ENCODE measurements around the gene PTGER2. TPM values are rescaled to one million over a fixed set of nuclear protein-coding genes. Genes with fewer than 3 reads are reported as not detected.
A peak's percentile ranks its signal among the peaks of the same experiment; 100 is the strongest.

The PTGER2 gene
- total and polyA plus RNA-seq, 9 donors: 0.64 to 3.4 (median 1.3) TPM

DNA sequence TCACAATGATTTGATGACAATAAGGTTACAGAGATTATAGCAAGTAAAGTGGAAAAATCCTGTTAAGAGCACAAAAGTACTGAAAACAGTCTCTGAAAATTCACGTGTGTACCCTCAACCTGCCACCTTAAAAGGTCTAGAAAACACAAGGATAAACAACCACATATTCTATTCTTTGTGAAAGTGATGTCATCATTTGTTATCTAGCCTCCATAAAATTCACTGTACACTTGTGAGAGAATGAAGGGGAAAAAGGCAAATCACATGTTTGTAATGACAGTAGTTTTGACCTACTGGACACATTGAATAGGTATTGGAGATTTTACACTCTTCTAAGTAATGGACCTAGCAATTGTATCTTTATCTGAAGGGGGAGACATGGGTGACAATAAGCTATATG lies 42.6 kb upstream of the PTGER2 start:
- WGBS (ENCODE audit: insufficient coverage): no CpG with 5 or more reads among the region's 1 CpG
- H3K9me3 ChIP-seq (replicated peaks; ENCODE audit: control insufficient read depth, low read depth, low read length): no peaks in the 10 kb centered on the region

DNA sequence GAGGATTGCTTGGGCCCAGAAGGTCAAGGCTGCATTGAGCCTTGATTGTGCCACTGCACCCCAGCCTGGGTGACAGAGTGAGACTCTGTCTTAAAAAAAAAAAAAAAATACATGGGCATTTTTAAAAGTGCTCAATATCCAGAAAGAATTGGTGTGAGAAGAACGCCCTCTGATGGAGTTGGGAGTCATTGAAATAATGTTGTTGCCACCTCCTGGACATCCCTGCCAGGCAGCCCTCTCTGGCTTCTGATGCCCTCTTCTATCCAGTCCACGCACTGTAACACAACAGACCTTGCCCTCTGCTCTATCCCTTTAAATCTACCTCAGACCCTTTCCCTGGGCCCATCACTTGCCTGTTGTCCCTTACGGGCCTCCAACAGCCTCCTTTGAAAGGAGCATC lies 41.7 kb upstream of the PTGER2 start:
- Histone ChIP-seq H3K4me3 (ENCODE audit: low read length) (no peak overlapping the region), H3K27ac (ENCODE audit: low read length) (no peak overlapping the region), H3K4me1 (ENCODE audit: control insufficient read depth, insufficient read depth, low read length) (peaks cover 16% of the 10 kb centered on the region), H3K36me3 (ENCODE audit: control insufficient read depth, insufficient read depth, low read length) (no peaks in the 10 kb centered on the region), H3K27me3 (ENCODE audit: control insufficient read depth, insufficient read depth, low read length) (peaks cover 31% of the 10 kb centered on the region), H3K9me3 (replicated peaks; ENCODE audit: control insufficient read depth, low read depth, low read length) (no peaks in the 10 kb centered on the region)
- DNase-seq: no peak
- WGBS (ENCODE audit: insufficient coverage): 100% methylated on average over 1 of the region's 3 CpGs

More for the DNA sequence above, 42.6 kb upstream of the PTGER2 start:
- Histone ChIP-seq H3K27me3 (ENCODE audit: control insufficient read depth, insufficient read depth, low read length) (peaks cover 39% of the 10 kb centered on the region), H3K27ac (ENCODE audit: low read length) (no peak overlapping the region), H3K36me3 (ENCODE audit: control insufficient read depth, insufficient read depth, low read length) (no peaks in the 10 kb centered on the region), H3K4me3 (ENCODE audit: low read length) (no peak overlapping the region), H3K4me1 (ENCODE audit: control insufficient read depth, insufficient read depth, low read length) (peaks cover 19% of the 10 kb centered on the region)
- DNase-seq: no peak

GRCh38 chr14:52275372-52275771 lies 38.7 kb upstream of the PTGER2 start:
- no CpG with 5 or more reads among the region's 3 CpGs for WGBS (ENCODE audit: insufficient coverage)
- H3K27ac ChIP-seq (ENCODE audit: low read length): no peak overlapping the region
- H3K4me3 ChIP-seq (ENCODE audit: low read length): no peak overlapping the region
- H3K4me1 ChIP-seq (ENCODE audit: control insufficient read depth, insufficient read depth, low read length): no peaks in the 10 kb centered on the region
- H3K36me3 ChIP-seq (ENCODE audit: control insufficient read depth, insufficient read depth, low read length): no peaks in the 10 kb centered on the region
- H3K9me3 ChIP-seq (replicated peaks; ENCODE audit: control insufficient read depth, low read depth, low read length): no peaks in the 10 kb centered on the region
- H3K27me3 ChIP-seq (ENCODE audit: control insufficient read depth, insufficient read depth, low read length): peaks cover 9% of the 10 kb centered on the region
- DNase-seq: no peak

DNA sequence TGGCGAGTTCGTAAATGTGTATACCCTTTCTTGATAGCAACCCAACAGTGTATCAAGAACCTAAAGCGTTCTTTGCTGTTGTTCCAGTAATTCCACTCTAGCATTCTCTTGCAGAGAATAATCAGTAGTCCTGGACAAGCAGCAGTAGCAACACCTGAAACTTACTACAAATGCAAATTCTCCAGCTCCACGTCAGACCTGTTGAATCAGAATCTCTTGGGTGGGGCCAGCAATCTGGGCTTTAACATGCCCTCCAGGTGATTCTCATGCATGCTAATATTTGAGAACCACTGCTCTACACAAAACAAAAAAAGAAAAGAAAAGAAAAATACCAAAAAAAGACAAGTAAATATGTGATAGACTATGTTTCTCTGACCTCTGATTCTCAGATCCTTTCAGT lies 36.6 kb upstream of the PTGER2 start:
- no peaks in the 10 kb centered on the region for H3K4me1 ChIP-seq (ENCODE audit: control insufficient read depth, insufficient read depth, low read length)
- no peaks in the 10 kb centered on the region for H3K36me3 ChIP-seq (ENCODE audit: control insufficient read depth, insufficient read depth, low read length)
- H3K27ac ChIP-seq (ENCODE audit: low read length): no peak overlapping the region
- no peaks in the 10 kb centered on the region for H3K9me3 ChIP-seq (replicated peaks; ENCODE audit: control insufficient read depth, low read depth, low read length)
- no peak overlapping the region for H3K4me3 ChIP-seq (ENCODE audit: low read length)
- DNase-seq: no peak
- WGBS (ENCODE audit: insufficient coverage): 70% methylated on average over 3 of the region's 4 CpGs
- peaks cover 7% of the 10 kb centered on the region for H3K27me3 ChIP-seq (ENCODE audit: control insufficient read depth, insufficient read depth, low read length)

DNA sequence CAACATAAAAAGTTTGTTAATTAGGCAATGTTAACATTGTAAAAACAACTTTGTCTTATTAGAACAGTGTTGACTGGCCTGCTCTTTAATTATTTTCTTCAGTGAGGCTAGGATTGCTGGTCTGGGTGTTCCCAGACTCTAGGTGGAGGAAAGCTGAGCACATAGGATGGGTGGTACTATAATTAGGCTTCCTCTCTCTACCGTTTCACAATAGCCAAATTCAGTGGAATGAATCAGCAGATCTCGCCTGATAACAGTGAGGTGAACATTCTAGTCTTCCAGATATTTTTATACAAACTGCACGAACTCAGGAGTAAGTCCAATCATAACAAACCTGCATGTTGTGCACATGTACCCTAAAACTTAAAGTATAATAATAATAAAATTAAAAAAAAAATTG lies 34.7 kb upstream of the PTGER2 start:
- no peaks in the 10 kb centered on the region for H3K36me3 ChIP-seq (ENCODE audit: control insufficient read depth, insufficient read depth, low read length)
- no CpG with 5 or more reads among the region's 3 CpGs for WGBS (ENCODE audit: insufficient coverage)
- no peak overlapping the region for H3K4me3 ChIP-seq (ENCODE audit: low read length)
- no peaks in the 10 kb centered on the region for H3K4me1 ChIP-seq (ENCODE audit: control insufficient read depth, insufficient read depth, low read length)
- no peaks in the 10 kb centered on the region for H3K9me3 ChIP-seq (replicated peaks; ENCODE audit: control insufficient read depth, low read depth, low read length)
- H3K27me3 ChIP-seq (ENCODE audit: control insufficient read depth, insufficient read depth, low read length): peaks cover 3% of the 10 kb centered on the region
- H3K27ac ChIP-seq (ENCODE audit: low read length): no peak overlapping the region
- no peak for DNase-seq

- Histone ChIP-seq H3K27ac (ENCODE audit: low read length) (no peak overlapping the region), H3K4me3 (ENCODE audit: low read length) (no peak overlapping the region), H3K4me1 (ENCODE audit: control insufficient read depth, insufficient read depth, low read length) (no peaks in the 10 kb centered on the region), H3K36me3 (ENCODE audit: control insufficient read depth, insufficient read depth, low read length) (no peaks in the 10 kb centered on the region), H3K27me3 (ENCODE audit: control insufficient read depth, insufficient read depth, low read length) (no peaks in the 10 kb centered on the region), H3K9me3 (replicated peaks; ENCODE audit: control insufficient read depth, low read depth, low read length) (no peaks in the 10 kb centered on the region)
- 33% methylated on average over 1 of the region's 2 CpGs for WGBS (ENCODE audit: insufficient coverage)
- no peak for DNase-seq
Observed at GRCh38 chr14:52283099-52283498, 31.0 kb upstream of the PTGER2 start.

DNA sequence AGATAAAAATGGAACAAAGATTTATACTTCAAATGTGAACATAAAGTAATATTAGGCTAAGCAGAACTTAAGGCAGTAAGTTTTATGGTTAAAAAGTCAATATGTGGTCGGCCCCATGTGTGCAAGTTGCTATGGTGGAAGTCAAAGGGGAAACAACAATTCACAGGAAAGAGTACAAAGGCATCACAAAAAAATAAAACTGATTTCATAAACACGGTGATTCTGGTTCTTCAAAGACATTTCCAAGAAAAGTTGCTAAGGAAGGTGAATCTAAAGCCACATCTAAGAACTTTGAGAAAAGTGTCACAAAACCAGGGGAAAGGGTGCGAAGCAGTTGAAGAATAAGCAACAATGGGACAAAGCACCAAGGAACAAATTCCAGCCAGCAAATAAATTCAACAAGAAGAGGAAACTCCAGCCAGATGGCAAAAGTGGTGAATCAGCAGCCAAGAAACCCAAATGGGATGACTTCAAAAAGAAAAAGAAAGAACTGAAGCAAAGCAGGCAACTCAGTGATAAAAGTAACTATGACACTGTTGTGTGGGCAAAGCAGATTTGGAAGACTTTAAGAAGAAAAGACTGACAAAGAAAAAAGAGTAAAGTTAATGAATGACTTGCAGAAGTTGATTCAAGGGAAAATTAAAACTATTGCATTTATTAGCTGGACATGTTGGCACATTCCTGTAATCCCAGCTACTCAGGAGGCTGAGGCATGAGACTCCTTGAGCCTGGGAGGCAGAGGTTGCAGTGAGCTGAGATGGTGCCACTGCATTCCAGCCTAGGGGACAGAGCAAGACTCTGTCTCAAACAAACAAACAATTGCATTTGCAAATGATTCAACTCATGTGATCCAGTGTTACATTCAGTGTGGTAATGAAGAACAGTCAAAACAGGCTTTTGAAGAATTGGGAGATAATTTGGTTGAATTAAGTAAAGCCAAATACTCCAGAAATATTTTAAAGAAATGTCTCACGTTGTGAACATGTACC lies 27.2 kb upstream of the PTGER2 start:
- H3K27ac ChIP-seq (ENCODE audit: low read length): no peak overlapping the region
- H3K4me1 ChIP-seq (ENCODE audit: control insufficient read depth, insufficient read depth, low read length): no peaks in the 10 kb centered on the region
- no peak for DNase-seq
- WGBS (ENCODE audit: insufficient coverage): no CpG with 5 or more reads among the region's 4 CpGs
- no peaks in the 10 kb centered on the region for H3K9me3 ChIP-seq (replicated peaks; ENCODE audit: control insufficient read depth, low read depth, low read length)
- no peak overlapping the region for H3K4me3 ChIP-seq (ENCODE audit: low read length)
- no peaks in the 10 kb centered on the region for H3K27me3 ChIP-seq (ENCODE audit: control insufficient read depth, insufficient read depth, low read length)
- H3K36me3 ChIP-seq (ENCODE audit: control insufficient read depth, insufficient read depth, low read length): no peaks in the 10 kb centered on the region

- no CpG with 5 or more reads among the region's 2 CpGs for WGBS (ENCODE audit: insufficient coverage)
- no peaks in the 10 kb centered on the region for H3K27me3 ChIP-seq (ENCODE audit: control insufficient read depth, insufficient read depth, low read length)
- H3K9me3 ChIP-seq (replicated peaks; ENCODE audit: control insufficient read depth, low read depth, low read length): no peaks in the 10 kb centered on the region
- DNase-seq: no peak
- no peaks in the 10 kb centered on the region for H3K36me3 ChIP-seq (ENCODE audit: control insufficient read depth, insufficient read depth, low read length)
- H3K4me3 ChIP-seq (ENCODE audit: low read length): no peak overlapping the region
- no peaks in the 10 kb centered on the region for H3K4me1 ChIP-seq (ENCODE audit: control insufficient read depth, insufficient read depth, low read length)
- H3K27ac ChIP-seq (ENCODE audit: low read length): no peak overlapping the region
Observed at GRCh38 chr14:52296378-52296777, 17.7 kb upstream of the PTGER2 start.

DNA sequence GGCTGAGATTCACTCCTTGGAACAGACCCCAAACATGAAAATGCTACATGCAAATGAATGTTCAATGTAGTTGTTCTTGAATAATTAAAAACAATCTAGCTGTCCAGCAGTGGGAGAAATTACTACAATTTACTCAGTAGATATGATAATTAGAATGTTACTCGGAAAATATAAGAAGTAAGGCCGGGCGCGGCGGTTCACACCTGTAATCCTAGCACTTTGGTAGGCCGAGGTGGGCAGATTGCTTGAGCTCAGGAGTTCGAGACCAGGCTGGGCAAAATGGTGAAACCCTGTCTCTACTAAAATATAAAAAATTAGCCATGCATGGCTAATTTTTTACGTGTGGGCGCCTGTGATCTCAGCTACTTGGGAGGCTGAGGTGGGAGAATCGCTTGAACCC lies 15.3 kb upstream of the PTGER2 start:
- WGBS (ENCODE audit: insufficient coverage): 80% methylated on average over 2 of the region's 10 CpGs
- H3K9me3 ChIP-seq (replicated peaks; ENCODE audit: control insufficient read depth, low read depth, low read length): no peaks in the 10 kb centered on the region
- H3K36me3 ChIP-seq (ENCODE audit: control insufficient read depth, insufficient read depth, low read length): no peaks in the 10 kb centered on the region
- no peak overlapping the region for H3K4me3 ChIP-seq (ENCODE audit: low read length)
- no peaks in the 10 kb centered on the region for H3K4me1 ChIP-seq (ENCODE audit: control insufficient read depth, insufficient read depth, low read length)
- no peak for DNase-seq
- no peaks in the 10 kb centered on the region for H3K27me3 ChIP-seq (ENCODE audit: control insufficient read depth, insufficient read depth, low read length)
- H3K27ac ChIP-seq (ENCODE audit: low read length): no peak overlapping the region

- Histone ChIP-seq H3K27ac (ENCODE audit: low read length) (no peak overlapping the region), H3K27me3 (ENCODE audit: control insufficient read depth, insufficient read depth, low read length) (no peaks in the 10 kb centered on the region), H3K9me3 (replicated peaks; ENCODE audit: control insufficient read depth, low read depth, low read length) (no peaks in the 10 kb centered on the region), H3K4me1 (ENCODE audit: control insufficient read depth, insufficient read depth, low read length) (no peaks in the 10 kb centered on the region), H3K36me3 (ENCODE audit: control insufficient read depth, insufficient read depth, low read length) (no peaks in the 10 kb centered on the region), H3K4me3 (ENCODE audit: low read length) (no peak overlapping the region)
- DNase-seq: peak; percentile 78
Observed at GRCh38 chr14:52299692-52300278, 14.3 kb upstream of the PTGER2 start.

Data from muscle of leg (tissue), 11 donors.